K562 (cell line): ENCODE data around the gene RHD. TPM values are rescaled to one million over a fixed set of nuclear protein-coding genes. Genes with fewer than 3 reads are reported as not detected.

Experiments
- BACH1 ChIP-seq: fragments of 200-800 bp; sonication (Bioruptor generic); IDR thresholded peaks from 2 replicates; pipeline ENCODE4 v1.6.1; 2016; ENCODE audit warnings: missing genetic modification characterization, missing compliant biosample characterization
- BCLAF1 ChIP-seq, 2 experiments: fragments of 450-650 bp in 1 of 2; IDR thresholded peaks; 2 replicates each; pipeline ENCODE4 v1.6.1; 2011 to 2017; ENCODE audit warnings: low read depth in 2 of 2, antibody characterized with exemption in 1 of 2, borderline replicate concordance in 1 of 2, low read length in 1 of 2, mild to moderate bottlenecking in 1 of 2, mixed read lengths in 1 of 2; ENCODE audit not compliant: control insufficient read depth in 1 of 2
- CBX2 ChIP-seq: fragments of 200-600 bp; sonication (generic); IDR thresholded peaks from one replicate; pipeline ENCODE4 v1.6.1; 2012; ENCODE audit warnings: mild to moderate bottlenecking, low read length, inconsistent platforms; ENCODE audit not compliant: insufficient read depth, poor library complexity, severe bottlenecking
- DLX4 ChIP-seq: fragments of 250-450 bp; sonication (Bioruptor Pico); IDR thresholded peaks from 2 replicates; pipeline ENCODE4 v1.6.1; 2021; ENCODE audit warnings: mild to moderate bottlenecking
- DPF2 ChIP-seq: fragments of 450-650 bp; IDR thresholded peaks from 2 replicates; pipeline ENCODE4 v1.6.1; 2016
- FOS ChIP-seq: IDR thresholded peaks from 3 replicates; pipeline ENCODE4 v1.6.1; 2011; ENCODE audit not compliant: insufficient read length; ENCODE audit errors: extremely low read depth
- FOXJ3 ChIP-seq: sonication (generic); formaldehyde crosslinking; IDR thresholded peaks from 2 replicates; pipeline ENCODE4 v1.4.0; 2020; ENCODE audit warnings: mild to moderate bottlenecking, missing genetic modification reagents
- GABPB2 ChIP-seq: fragments of 250-450 bp; sonication (Bioruptor Pico); conservative IDR thresholded peaks from 2 replicates; pipeline ENCODE4 v1.5.1; 2021; ENCODE audit warnings: mild to moderate bottlenecking
- GATAD2A ChIP-seq: fragments of 450-650 bp; IDR thresholded peaks from 2 replicates; pipeline ENCODE4 v1.6.1; 2017
- HDAC3 ChIP-seq: fragments of 450-650 bp; IDR thresholded peaks from 2 replicates; pipeline ENCODE4 v1.6.1; 2018; ENCODE audit warnings: borderline replicate concordance, mild to moderate bottlenecking, moderate library complexity; ENCODE audit not compliant: partially characterized antibody
- KLF10 ChIP-seq: fragments of 250-450 bp; sonication (Bioruptor Pico); IDR thresholded peaks from 2 replicates; pipeline ENCODE4 v1.6.1; 2021; ENCODE audit warnings: matching md5 sums
- MITF ChIP-seq: IDR thresholded peaks from 2 replicates; pipeline ENCODE4 v1.6.1; 2014; ENCODE audit warnings: antibody characterized with exemption
- PPARD ChIP-seq: fragments of 250-450 bp; sonication (Bioruptor Pico); IDR thresholded peaks from 2 replicates; pipeline ENCODE4 v1.8.0; 2022; ENCODE audit warnings: inconsistent platforms, mild to moderate bottlenecking, moderate library complexity
- RBBP5 ChIP-seq: fragments of 200-600 bp; sonication (generic); IDR thresholded peaks from 2 replicates; pipeline ENCODE4 v1.6.1; 2012; ENCODE audit warnings: borderline replicate concordance, mild to moderate bottlenecking, low read length, control low read depth, inconsistent platforms; ENCODE audit not compliant: insufficient read depth, poor library complexity, severe bottlenecking
- RBFOX2 ChIP-seq: fragments of 200-400 bp; formaldehyde crosslinking; IDR thresholded peaks from 2 replicates; pipeline ENCODE4 v1.6.1; 2017; ENCODE audit warnings: low read depth, mild to moderate bottlenecking, low read length, moderate library complexity
- RCOR1 ChIP-seq, 2 experiments: IDR thresholded peaks; 2 replicates each; pipeline ENCODE4 v1.6.1; 2012; ENCODE audit warnings: low read depth in 2 of 2, low read length in 2 of 2, borderline replicate concordance in 1 of 2, improper control_type of control experiment in 1 of 2
- SIN3B ChIP-seq: fragments of 450-650 bp; IDR thresholded peaks from 2 replicates; pipeline ENCODE4 v1.6.1; 2017; ENCODE audit warnings: low read depth, mild to moderate bottlenecking, moderate library complexity
- SMARCA4 ChIP-seq: fragments of 450-650 bp; IDR thresholded peaks from 2 replicates; pipeline ENCODE4 v1.6.1; 2016
- THAP7 ChIP-seq: fragments of 250-450 bp; sonication (Bioruptor Pico); IDR thresholded peaks from 2 replicates; pipeline ENCODE4 v1.5.0; 2021
- ZC3H4 ChIP-seq: sonication (generic); formaldehyde crosslinking; IDR thresholded peaks from 2 replicates; pipeline ENCODE4 v1.9.0; 2021; ENCODE audit warnings: missing genetic modification reagents, borderline replicate concordance
- ZNF197 ChIP-seq: fragments of 200-800 bp; sonication (Bioruptor generic); IDR thresholded peaks from 2 replicates; pipeline ENCODE4 v1.6.1; 2016; ENCODE audit warnings: low read depth, missing genetic modification characterization, missing compliant biosample characterization
- ZNF507 ChIP-seq: conservative IDR thresholded peaks from 2 replicates; pipeline ENCODE4 v1.6.1; 2017; ENCODE audit warnings: missing genetic modification characterization, missing compliant biosample characterization
- polyA plus RNA-seq, 8 experiments: library from polyadenylated mRNA; depleted of rRNA in 4 of 8; stranded (reverse) in 5 of 8; unstranded in 3 of 8; fragments of >200 nt; fragmentation: Nextera tagmentation in 2 of 8; fragmentation: Illumina TruSeq in 1 of 8; extraction: Ambion mirVana in 2 of 8; extraction: Trizol in 1 of 8; gene quantifications; 2 replicates each; pipeline versions ENCODE4 v1.2.1 to v1.2.3, GENCODE V29; 2011 to 2014; ENCODE audit warnings: inconsistent platforms in 1 of 8, missing spikeins in 1 of 8
- total RNA-seq, 7 experiments: library from RNA; depleted of rRNA in 6 of 7; stranded (reverse); fragments of >200 nt in 6 of 7; fragmentation: Illumina TruSeq in 2 of 7; extraction: Trizol in 2 of 7; gene quantifications; 2 replicates each; pipeline versions ENCODE4 v1.2.1 to v1.2.3, GENCODE V29; 2011 to 2021; ENCODE audit warnings: low replicate concordance in 1 of 7

RHD gene
- total and polyA plus RNA-seq, 9 of the 15 experiments (the other 6 are each of a cell fraction or from before 2014, with no cell fraction given), result 8.8 to 32.4 (median 15.0) TPM

- no peak for TF ChIP-seq BACH1 (tag)
- peak; percentile 74; the same call in 1 of the 2 replicates for TF ChIP-seq SIN3B
- no peak for TF ChIP-seq CBX2
- peak; percentile 82; the same call in 1 of the 2 replicates for TF ChIP-seq THAP7 (CRISPR knock-in tag)
- no peak for TF ChIP-seq ZNF197
- TF ChIP-seq FOXJ3 (CRISPR knock-in tag), result no peak
- peak; percentile 98 for TF ChIP-seq HDAC3
- no peak for TF ChIP-seq DLX4 (CRISPR knock-in tag)
- no peak for TF ChIP-seq PPARD (CRISPR knock-in tag)
- TF ChIP-seq MITF, result 0 out of 2 replicates have a peak, but pooled peaks have one; percentile 29
- peak; percentile 6 to 63; a peak in 1 of 4 replicates for TF ChIP-seq RCOR1 (IDR thresholded peaks at IDR 0.05; ENCODE audit: borderline replicate concordance in 1 of 2, low read depth in 2 of 2, low read length in 2 of 2)
- TF ChIP-seq SMARCA4, result 0 out of 2 replicates have a peak, but pooled peaks have one; percentile 24
- TF ChIP-seq FOS, result no peak
- TF ChIP-seq GATAD2A, result peak; percentile 87
- peak; percentile 84 for TF ChIP-seq RBFOX2
- TF ChIP-seq BCLAF1 (IDR thresholded peaks at IDR 0.05; ENCODE audit: borderline replicate concordance in 1 of 2, control insufficient read depth in 1 of 2, low read depth in 2 of 2, low read length in 1 of 2), result no peak
- peak; percentile 86 for TF ChIP-seq RBBP5
- TF ChIP-seq DPF2, result peak; percentile 38; the same call in 1 of the 2 replicates
- TF ChIP-seq ZC3H4, result peak; percentile 74; the same call in 1 of the 2 replicates
- TF ChIP-seq ZNF507, result no peak
- TF ChIP-seq KLF10, result no peak
- TF ChIP-seq GABPB2, result no peak
These were observed 32.4 kb upstream of the RHD start (continued) for GRCh38 chr1:25239681-25240541.
